Mucosa of descending colon (tissue), 3 donors: ENCODE measurements around the gene ABTB2. TPM values are rescaled to one million over a fixed set of nuclear protein-coding genes. Genes with fewer than 3 reads are reported as not detected.
A peak's percentile ranks its signal among the peaks of the same experiment; 100 is the strongest.

Experiments used
- ATAC-seq: fragments of 200-7000 bp; cut with Tn5 transposase; one replicate; pipeline ENCODE4 v1.9.1; 2020; ENCODE audit warnings: mild to moderate bottlenecking, moderate library complexity
- DNase-seq, 3 donors: peaks; one replicate each; pipeline ENCODE4 v3.0.0-alpha.2; 2020
- H3K36me3 ChIP-seq: fragments of 200-600 bp; one replicate; pipeline ENCODE4 v1.8.0; 2021; ENCODE audit warnings: low read depth, mild to moderate bottlenecking
- H3K4me1 ChIP-seq: fragments of 200-600 bp; one replicate; pipeline ENCODE4 v1.8.0; 2021; ENCODE audit warnings: low read depth, mild to moderate bottlenecking
- H3K4me3 ChIP-seq: fragments of 200-600 bp; one replicate; pipeline ENCODE4 v1.8.0; 2021; ENCODE audit warnings: mild to moderate bottlenecking
- H3K9me3 ChIP-seq: fragments of 200-600 bp; one replicate; pipeline ENCODE4 v1.8.0; 2021; ENCODE audit warnings: mild to moderate bottlenecking
- intact Hi-C, 2 donors: fragments of 100-400 bp; cut with DNase I in 1 of 2; cut with micrococcal nuclease in 1 of 2; formaldehyde crosslinking; loops; one replicate each; pipeline versions ENCODE4 v1.11.0 to v1.11.1; 2022; cut with DNase I, micrococcal nuclease
- total RNA-seq, 3 donors: library from RNA; stranded (reverse); fragmentation: NEBNext Ultra II Directional in 2 of 3; extraction: Animal tissue kit (Norgen Biotek cat#: 25700) in 2 of 3; gene quantifications; one replicate each; pipeline versions ENCODE4 v1.2.1 to v1.2.4, GENCODE V29; 2021 to 2023
- TF ChIP-seq, protein P1 (sequence below): fragments of 200-600 bp; IDR thresholded peaks from one replicate; pipeline ENCODE4 v1.8.0; 2022; ENCODE audit warnings: antibody characterized with exemption, mild to moderate bottlenecking
- donor health status: DM: no; HTN: no; CAD: no; lungs with moderate emphysema.
- donor health status: DM: no; HTN: no; CAD: no.
- donor health status: DM: no; HTN: yes; CAD: no.

The ABTB2 gene
- total RNA-seq, 3 donors from 2014 or later, result 12.8 to 16.8 (median 14.3) TPM

- TF ChIP-seq, protein P1, sequence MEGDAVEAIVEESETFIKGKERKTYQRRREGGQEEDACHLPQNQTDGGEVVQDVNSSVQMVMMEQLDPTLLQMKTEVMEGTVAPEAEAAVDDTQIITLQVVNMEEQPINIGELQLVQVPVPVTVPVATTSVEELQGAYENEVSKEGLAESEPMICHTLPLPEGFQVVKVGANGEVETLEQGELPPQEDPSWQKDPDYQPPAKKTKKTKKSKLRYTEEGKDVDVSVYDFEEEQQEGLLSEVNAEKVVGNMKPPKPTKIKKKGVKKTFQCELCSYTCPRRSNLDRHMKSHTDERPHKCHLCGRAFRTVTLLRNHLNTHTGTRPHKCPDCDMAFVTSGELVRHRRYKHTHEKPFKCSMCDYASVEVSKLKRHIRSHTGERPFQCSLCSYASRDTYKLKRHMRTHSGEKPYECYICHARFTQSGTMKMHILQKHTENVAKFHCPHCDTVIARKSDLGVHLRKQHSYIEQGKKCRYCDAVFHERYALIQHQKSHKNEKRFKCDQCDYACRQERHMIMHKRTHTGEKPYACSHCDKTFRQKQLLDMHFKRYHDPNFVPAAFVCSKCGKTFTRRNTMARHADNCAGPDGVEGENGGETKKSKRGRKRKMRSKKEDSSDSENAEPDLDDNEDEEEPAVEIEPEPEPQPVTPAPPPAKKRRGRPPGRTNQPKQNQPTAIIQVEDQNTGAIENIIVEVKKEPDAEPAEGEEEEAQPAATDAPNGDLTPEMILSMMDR, result no peak
- Histone ChIP-seq H3K4me1 (no peaks in the 10 kb centered on the region), H3K9me3 (no peaks in the 10 kb centered on the region), H3K36me3 (no peaks in the 10 kb centered on the region), H3K4me3 (no peak overlapping the region)
- DNase-seq (no peak), ATAC-seq (no peak)
- intact Hi-C loops, result no loop called here
Measured at GRCh38 chr11:34165121-34165520, 192.7 kb downstream of the ABTB2 start.

DNA sequence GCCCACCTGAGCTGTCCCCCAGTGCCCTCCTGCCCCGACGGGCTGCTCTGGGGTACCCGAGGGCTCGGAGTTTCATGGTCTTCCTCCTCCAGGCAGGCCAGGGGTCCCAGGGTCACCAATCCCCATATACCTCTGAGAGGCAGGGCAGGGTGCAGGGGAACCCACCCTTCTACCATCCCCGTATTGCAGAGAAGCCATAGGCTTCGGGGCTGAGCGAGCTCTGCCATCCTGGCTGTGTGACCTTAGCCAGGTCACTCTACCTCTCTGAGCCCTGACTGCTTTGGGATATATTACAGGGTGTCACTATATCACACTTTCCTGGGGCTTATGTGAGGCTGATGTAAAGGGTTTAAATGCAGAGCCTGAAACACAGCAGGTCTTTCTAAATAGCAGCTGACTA lies 195.0 kb downstream of the ABTB2 start:
- DNase-seq (no peak), ATAC-seq (no peak)
- intact Hi-C loops, result no loop called here
- no peaks in the 10 kb centered on the region for H3K36me3 ChIP-seq
- H3K4me1 ChIP-seq, result no peaks in the 10 kb centered on the region
- no peak overlapping the region for H3K4me3 ChIP-seq
- no peaks in the 10 kb centered on the region for H3K9me3 ChIP-seq
- TF ChIP-seq, protein P1, result no peak

DNA sequence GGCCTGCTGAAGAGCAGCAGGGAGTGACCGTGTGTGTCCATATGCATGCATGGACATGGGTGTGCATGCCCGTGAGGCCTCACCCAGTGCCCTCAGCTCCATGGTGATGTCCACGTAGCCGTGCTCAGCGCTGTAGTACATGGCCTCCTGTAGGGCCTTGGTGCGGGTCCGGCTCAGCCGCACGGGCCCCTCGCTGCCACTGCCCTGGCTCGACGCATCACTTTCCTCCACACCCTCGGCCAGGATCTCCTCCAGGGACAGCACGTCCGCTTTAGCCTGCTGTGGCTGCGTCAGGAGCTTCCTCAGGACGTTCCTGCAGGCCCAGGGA lies 195.4 kb downstream of the ABTB2 start:
- Histone ChIP-seq H3K4me3 (no peak overlapping the region), H3K4me1 (no peaks in the 10 kb centered on the region), H3K36me3 (no peaks in the 10 kb centered on the region), H3K9me3 (no peaks in the 10 kb centered on the region)
- TF ChIP-seq, protein P1, result no peak
- DNase-seq (no peak), ATAC-seq (peak; percentile 4)
- intact Hi-C loops, result no loop called here

- H3K4me3 ChIP-seq, result no peak overlapping the region
- DNase-seq (no peak), ATAC-seq (peak; percentile 12)
- H3K9me3 ChIP-seq, result no peaks in the 10 kb centered on the region
- intact Hi-C loops, result no loop called here
- H3K36me3 ChIP-seq, result no peaks in the 10 kb centered on the region
- H3K4me1 ChIP-seq, result no peaks in the 10 kb centered on the region
- TF ChIP-seq, protein P1, result no peak
Measured at GRCh38 chr11:34161812-34162492, 195.9 kb downstream of the ABTB2 start.

GRCh38 chr11:34161361-34161760 lies 196.4 kb downstream of the ABTB2 start:
- no peaks in the 10 kb centered on the region for H3K36me3 ChIP-seq
- H3K4me1 ChIP-seq, result no peaks in the 10 kb centered on the region
- ATAC-seq (no peak), DNase-seq (no peak)
- TF ChIP-seq, protein P1, result no peak
- no peak overlapping the region for H3K4me3 ChIP-seq
- intact Hi-C loops, result no loop called here
- H3K9me3 ChIP-seq, result no peaks in the 10 kb centered on the region

- no peaks in the 10 kb centered on the region for H3K4me1 ChIP-seq
- H3K4me3 ChIP-seq, result no peak overlapping the region
- no peaks in the 10 kb centered on the region for H3K9me3 ChIP-seq
- TF ChIP-seq, protein P1, result no peak
- ATAC-seq (no peak), DNase-seq (no peak)
- H3K36me3 ChIP-seq, result no peaks in the 10 kb centered on the region
- intact Hi-C loops, result no loop called here
Measured at GRCh38 chr11:34160791-34161190, 197.0 kb downstream of the ABTB2 start.
